HG02973 (cell line): ENCODE data around the gene SMAD5.

ENCODE experiments used
- ATAC-seq: cut with Tn5 transposase; IDR thresholded peaks from one replicate; pipeline ENCODE4 v1.9.1; 2021; ENCODE audit warnings: moderate library complexity; ENCODE audit not compliant: unreplicated experiment

SMAD5 gene

GRCh38 chr5:136114414-136115125 is 18.1 kb upstream of the SMAD5 start:
- ATAC-seq = no peak

GRCh38 chr5:136115183-136115865 is 17.3 kb upstream of the SMAD5 start:
- ATAC-seq = no peak

GRCh38 chr5:136120529-136120928 is 12.1 kb upstream of the SMAD5 start:
- no peak for ATAC-seq

DNA sequence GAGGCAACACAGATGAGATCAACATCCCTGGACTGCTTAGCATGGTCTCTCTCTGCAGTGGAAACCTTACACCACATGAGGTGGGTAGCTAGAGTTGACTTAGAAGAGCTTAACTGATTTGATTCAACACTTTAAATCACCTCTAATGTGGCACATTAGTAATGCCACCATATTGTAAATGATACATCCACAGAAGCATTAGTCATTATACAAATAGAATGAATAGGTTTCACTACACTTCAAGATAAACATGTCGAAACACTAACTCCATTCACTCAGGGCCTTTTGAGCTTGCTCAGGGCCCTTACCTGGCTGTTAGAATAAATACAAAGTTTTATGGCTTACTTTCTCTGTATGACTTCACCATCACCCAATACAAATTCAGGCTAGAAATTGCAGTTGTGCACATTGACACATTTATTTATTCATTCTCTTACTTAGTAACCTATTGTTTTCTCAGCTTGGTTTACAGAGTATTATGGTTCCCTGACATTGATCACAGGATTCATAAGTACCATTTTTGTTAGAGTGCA is 9.3 kb upstream of the SMAD5 start:
- no peak for ATAC-seq

DNA sequence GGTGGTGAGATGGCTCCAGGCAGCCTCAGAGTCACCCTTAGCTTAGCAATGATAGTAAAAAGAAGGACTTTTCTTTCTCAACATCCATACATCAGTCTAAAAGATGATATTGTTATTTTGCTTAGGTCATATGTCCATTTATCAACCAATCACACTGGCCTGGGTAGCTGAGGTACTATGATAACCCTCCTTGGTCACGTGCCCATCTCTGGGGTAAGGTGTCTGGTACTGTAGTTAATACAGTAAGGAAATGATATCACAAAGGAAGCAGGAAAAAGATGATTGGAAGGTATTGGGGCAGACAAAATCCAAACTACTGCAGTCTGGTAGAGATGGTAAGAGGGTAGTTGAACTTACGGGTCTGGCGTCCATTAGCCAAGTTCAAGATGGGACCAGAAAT is 5.1 kb upstream of the SMAD5 start:
- ATAC-seq = no peak

GRCh38 chr5:136128481-136128880 is 4.2 kb upstream of the SMAD5 start:
- ATAC-seq = no peak

DNA sequence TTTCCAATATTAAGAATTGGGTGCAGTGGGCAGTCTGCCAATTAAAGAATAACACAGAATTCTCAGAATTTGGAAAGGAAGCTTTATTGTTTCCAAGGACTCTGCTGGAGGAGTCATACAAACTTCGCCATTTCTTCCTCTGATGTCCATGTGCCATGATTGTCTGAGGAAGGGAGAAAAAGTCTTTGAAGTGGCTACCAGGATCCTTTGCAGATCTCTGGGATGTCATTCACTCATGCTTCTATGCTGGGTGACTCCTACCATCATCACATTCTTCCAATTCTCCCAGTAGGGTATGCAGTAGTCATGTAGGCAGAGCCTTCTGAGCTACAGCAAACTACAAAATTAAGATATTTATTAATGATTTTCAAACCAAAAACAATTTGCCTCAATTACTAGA is 3.2 kb upstream of the SMAD5 start:
- no peak for ATAC-seq

GRCh38 chr5:136130581-136130980 is 2.1 kb upstream of the SMAD5 start:
- ATAC-seq = no peak

DNA sequence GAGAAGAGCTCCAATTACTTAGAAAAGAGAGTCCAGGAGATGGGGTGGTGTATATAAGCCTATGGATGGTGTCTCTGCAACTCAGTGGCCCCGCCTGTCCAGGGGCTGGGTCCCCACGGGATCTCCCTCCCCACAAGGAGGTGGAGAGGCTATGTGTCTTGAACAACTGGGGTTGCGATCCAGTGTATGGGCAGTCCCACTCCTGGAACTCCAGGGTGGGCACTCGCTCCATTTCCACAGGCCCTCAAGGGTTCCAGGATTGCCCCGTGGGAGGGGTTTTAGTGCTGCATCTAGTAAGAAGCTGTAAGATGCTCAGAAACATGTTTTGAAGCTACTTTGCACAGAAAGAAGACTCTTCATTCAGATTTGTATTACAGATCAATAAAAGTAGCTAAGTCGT is 558 bp upstream of the SMAD5 start:
- ATAC-seq = peak; percentile 14

DNA sequence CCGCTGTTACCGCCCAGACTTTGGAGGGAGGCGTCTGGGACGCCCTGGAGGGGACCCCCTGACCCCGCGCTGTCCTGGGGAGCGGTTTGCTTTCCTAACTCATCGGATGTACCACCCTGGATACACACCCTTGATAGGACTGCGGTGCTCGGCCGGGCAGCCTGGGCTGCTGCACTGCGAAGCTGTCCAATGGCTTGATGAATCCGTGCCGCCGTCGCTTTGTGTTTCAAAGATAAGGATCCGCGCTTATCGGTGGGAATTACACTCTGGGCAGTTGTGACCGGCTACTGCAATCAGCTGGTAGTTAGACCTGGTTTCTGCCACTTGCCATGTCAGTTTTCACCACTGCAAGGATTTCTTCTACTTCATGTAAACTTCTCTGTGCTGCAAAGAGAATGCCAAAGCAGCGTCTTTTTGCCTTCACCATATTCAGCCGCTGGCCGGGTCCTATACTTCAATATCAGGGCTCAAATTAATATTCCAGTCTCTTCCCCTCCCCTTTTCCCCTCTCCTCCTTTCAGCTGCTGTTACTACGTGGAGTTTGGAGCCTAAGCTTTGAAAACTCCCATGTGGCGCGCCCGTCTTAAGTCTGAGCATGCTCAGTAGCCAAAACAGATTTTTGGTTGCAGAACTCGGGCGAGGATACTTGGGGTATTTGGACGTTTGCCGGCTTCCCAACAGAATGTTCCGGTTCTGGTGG is 727 bp downstream of the SMAD5 start:
- peak; percentile 33 for ATAC-seq

- no peak for ATAC-seq
Measured at GRCh38 chr5:136133922-136134379, 1.3 kb downstream of the SMAD5 start.

DNA sequence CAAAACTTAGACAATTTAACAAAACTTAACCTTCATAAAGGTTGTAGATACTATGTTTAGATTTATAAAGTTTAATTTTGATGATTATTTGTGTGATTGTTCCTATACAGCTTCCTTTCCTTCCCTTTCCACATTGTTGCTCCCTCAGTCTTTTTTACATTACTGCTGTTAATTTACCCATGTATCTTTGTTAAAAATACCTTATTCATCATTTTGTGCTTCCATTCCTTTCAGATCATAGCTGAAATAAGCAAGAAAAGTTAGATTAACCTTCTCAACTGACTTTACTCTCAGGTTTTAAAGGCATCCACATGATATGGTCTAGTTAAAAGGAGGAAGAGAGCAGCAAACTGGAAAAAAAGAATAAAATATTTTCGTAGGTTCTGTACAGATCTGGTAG is 2.0 kb downstream of the SMAD5 start:
- no peak for ATAC-seq

DNA sequence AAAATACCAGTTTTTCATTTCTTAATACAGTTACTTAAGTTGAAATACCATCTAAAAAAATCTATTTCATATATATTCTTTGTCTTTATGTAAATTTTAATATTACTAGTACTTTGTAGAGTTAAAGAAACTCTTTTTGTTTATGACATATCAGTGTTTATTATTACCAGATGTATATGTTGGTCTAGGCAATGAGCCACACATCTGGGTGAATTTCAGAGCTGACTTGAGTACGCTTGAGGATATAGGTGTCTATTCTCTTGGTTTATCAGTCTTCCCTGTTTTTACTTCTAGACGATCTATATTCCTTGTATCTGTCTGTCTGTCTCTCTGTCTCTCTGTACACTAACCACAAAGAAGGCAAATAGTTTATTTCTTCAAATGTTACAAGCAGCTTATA is 2.9 kb downstream of the SMAD5 start:
- no peak for ATAC-seq

DNA sequence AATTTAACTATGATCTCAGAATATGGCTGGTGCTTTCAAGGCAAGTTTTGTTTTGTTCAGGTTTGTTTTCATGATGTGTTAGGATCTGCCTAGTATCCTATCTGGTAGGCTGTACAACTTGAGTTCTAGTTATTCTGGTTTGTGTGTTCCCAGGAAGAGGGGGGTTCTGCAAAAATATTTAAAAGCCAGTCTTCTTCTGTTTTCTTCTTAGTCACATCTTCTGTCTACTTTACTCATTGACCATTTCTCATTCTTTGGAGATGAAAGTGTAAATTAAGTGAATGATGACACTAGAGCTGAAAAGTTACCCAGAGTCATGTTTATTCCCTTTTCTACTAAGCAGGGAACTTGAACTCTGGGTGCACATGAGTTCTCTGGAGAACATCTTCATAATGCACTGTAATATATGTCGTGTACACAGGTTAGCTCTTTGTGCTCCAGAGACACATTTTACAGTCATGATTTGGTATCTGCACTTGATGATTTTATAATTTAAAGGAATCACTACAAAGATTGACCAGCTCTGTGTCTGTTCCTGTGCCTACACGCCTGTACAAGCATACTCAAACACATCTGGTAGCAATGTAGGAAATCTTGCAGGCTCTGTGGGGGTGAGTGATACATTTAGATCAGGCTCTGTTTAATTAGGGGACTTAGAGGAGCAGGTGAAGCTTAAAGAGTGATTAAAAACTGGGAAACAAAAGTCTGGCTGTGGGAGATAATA is 5.0 kb downstream of the SMAD5 start:
- ATAC-seq = no peak

DNA sequence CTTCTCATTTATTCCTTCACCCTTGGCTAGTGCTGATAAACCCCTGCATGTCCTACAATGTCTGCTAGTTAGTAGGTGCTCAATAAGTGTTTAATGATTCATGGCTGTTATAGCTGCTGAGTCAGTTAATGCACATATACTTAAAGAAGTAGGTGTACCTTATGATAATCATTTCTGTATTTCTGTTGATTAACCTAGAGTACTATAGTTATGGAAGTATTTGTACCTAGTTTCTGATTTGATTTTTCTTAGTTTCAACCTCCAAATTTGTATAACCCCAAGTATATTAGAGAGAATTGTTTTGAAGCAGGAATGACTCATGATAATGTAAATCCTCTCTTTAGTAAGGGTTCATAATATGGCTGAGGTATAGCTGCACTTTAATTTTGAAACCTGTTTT is 8.9 kb downstream of the SMAD5 start:
- peak; percentile 87 for ATAC-seq

DNA sequence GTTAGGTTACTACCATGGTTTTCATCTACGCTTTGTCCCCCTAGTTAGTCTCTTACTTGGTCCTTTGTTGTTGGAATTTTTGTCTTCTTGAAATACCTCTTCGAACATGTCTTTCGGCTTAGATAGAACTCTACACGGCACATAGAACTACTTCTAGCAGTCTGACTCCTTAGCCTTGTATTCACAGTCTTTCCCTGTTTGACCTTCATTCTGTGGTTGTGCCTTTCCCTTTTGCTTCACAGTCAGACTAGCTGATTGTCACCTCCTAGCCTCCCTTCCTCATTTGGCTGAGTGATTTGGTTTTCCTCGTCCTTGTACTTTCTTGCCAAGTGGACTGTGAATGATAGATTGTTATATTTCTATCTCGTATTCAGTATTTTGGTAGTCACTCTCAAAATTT is 10.7 kb downstream of the SMAD5 start:
- no peak for ATAC-seq

DNA sequence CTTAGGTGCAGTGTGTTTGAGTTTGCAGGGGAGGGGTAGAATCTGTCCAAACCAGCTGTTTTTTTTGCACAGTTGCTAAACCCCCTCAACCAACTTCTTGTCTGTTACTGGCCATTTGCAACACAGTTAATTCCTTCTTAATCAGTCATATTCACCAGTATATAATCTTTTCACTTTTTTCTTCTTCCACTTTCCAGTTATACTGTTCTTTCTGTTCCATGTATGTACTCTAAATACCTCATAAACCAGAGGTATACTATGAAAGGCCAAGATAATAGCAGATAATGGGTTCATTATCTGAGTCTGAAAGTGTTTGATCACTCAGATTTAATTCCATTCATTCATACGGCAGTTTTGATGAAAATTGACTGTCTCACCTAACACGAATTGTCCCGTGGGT is 11.1 kb downstream of the SMAD5 start:
- no peak for ATAC-seq

- peak; percentile 47 for ATAC-seq
Measured at GRCh38 chr5:136145030-136145429, 12.4 kb downstream of the SMAD5 start.

DNA sequence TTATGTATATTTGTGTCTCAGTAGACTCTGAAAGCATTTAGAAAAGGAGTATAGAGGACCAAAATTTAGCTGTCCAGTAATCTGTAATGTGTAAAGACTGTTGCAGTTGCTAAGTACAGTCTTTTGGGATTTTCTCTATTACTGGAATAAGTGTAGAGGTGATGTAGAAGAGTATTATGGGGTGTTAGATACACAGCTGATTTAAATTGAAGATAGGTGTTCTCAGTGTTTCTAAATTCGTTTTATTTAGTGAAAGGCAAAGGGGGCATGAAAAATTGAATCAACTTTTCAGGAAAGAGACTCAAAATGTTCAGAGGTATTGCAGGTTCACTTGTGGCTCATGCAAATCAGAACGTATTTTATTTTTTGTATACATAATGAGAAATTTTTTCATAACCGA is 13.6 kb downstream of the SMAD5 start:
- ATAC-seq = no peak

GRCh38 chr5:136147632-136148031 is 15.0 kb downstream of the SMAD5 start:
- no peak for ATAC-seq

DNA sequence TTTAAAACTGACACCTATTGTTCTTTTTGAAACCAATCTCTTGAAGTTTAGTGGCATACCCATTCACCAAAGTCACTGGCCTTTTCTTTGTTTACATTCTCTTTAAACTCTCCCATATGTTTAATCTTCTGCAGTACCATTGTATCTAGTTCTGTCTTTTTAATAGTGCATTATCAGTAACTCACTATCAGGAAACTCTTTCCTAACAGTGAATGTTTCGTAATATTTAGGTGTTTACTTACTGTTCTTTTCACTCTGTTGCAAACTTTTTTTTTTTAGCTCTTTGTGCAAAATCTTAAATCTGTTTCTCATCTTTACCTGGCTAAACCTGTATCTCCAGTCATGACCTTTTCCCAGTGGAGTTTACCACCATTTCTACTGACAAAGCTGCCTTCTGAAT is 17.2 kb downstream of the SMAD5 start:
- no peak for ATAC-seq
